Measurements from ENCODE around the gene TDO2.

TDO2 gene

GRCh38 chr4:155959417-155959816 lies 55.9 kb downstream of the TDO2 start:
- DNase-seq, result no peak
- H3K4me3 ChIP-seq (ENCODE audit: low read depth, low read length), result no peak overlapping the region
- no peaks in the 10 kb centered on the region for H3K4me1 ChIP-seq
- no peak for TF ChIP-seq CTCF (IDR thresholded peaks at IDR 0.05; ENCODE audit: low read depth, low read length)
- H3K27me3 ChIP-seq, result peaks cover 3% of the 10 kb centered on the region; the same call in 1 of the 2 replicates
- H3K9me3 ChIP-seq, result no peaks in the 10 kb centered on the region
- no peaks in the 10 kb centered on the region for H3K36me3 ChIP-seq

GRCh38 chr4:155960522-155960921 lies 57.0 kb downstream of the TDO2 start:
- no peak for DNase-seq
- no peak overlapping the region for H3K4me3 ChIP-seq (ENCODE audit: low read depth, low read length)

GRCh38 chr4:155961575-155961974 lies 58.1 kb downstream of the TDO2 start:
- no peaks in the 10 kb centered on the region for H3K36me3 ChIP-seq

More at GRCh38 chr4:155960522-155960921, 57.0 kb downstream of the TDO2 start:
- TF ChIP-seq CTCF (IDR thresholded peaks at IDR 0.05; ENCODE audit: low read depth, low read length), result no peak
- no peaks in the 10 kb centered on the region for H3K36me3 ChIP-seq
- H3K9me3 ChIP-seq, result no peaks in the 10 kb centered on the region
- H3K4me1 ChIP-seq, result no peaks in the 10 kb centered on the region
- H3K27me3 ChIP-seq, result peaks cover 3% of the 10 kb centered on the region; the same call in 1 of the 2 replicates

GRCh38 chr4:155962767-155963166 lies 59.3 kb downstream of the TDO2 start:
- no peak for DNase-seq
- H3K9me3 ChIP-seq, result no peaks in the 10 kb centered on the region
- H3K27me3 ChIP-seq, result no peaks in the 10 kb centered on the region
- no peaks in the 10 kb centered on the region for H3K4me1 ChIP-seq
- no peak overlapping the region for H3K4me3 ChIP-seq (ENCODE audit: low read depth, low read length)
- H3K36me3 ChIP-seq, result no peaks in the 10 kb centered on the region
- no peak for TF ChIP-seq CTCF (IDR thresholded peaks at IDR 0.05; ENCODE audit: low read depth, low read length)

More at GRCh38 chr4:155961575-155961974, 58.1 kb downstream of the TDO2 start:
- Histone ChIP-seq H3K9me3 (no peaks in the 10 kb centered on the region), H3K4me1 (no peaks in the 10 kb centered on the region), H3K27me3 (peaks cover 3% of the 10 kb centered on the region; the same call in 1 of the 2 replicates), H3K4me3 (ENCODE audit: low read depth, low read length) (no peak overlapping the region)
- TF ChIP-seq CTCF (IDR thresholded peaks at IDR 0.05; ENCODE audit: low read depth, low read length), result no peak
- no peak for DNase-seq

GRCh38 chr4:155964016-155964891 lies 60.8 kb downstream of the TDO2 start:
- TF ChIP-seq CTCF (IDR thresholded peaks at IDR 0.05; ENCODE audit: low read depth, low read length), result no peak
- Histone ChIP-seq H3K27me3 (no peaks in the 10 kb centered on the region), H3K9me3 (no peaks in the 10 kb centered on the region), H3K36me3 (no peaks in the 10 kb centered on the region), H3K4me1 (no peaks in the 10 kb centered on the region), H3K4me3 (ENCODE audit: low read depth, low read length) (no peak overlapping the region)
- no peak for DNase-seq

GRCh38 chr4:155966171-155966570 lies 62.7 kb downstream of the TDO2 start:
- no peaks in the 10 kb centered on the region for H3K27me3 ChIP-seq
- DNase-seq, result no peak
- no peak for TF ChIP-seq CTCF (IDR thresholded peaks at IDR 0.05; ENCODE audit: low read depth, low read length)

More at GRCh38 chr4:155966171-155966570, 62.7 kb downstream of the TDO2 start:
- Histone ChIP-seq H3K4me3 (ENCODE audit: low read depth, low read length) (no peak overlapping the region), H3K9me3 (no peaks in the 10 kb centered on the region), H3K4me1 (no peaks in the 10 kb centered on the region), H3K36me3 (no peaks in the 10 kb centered on the region)
